Lower leg skin (tissue), 3 donors: ENCODE data around the gene SKI.

Experiments
- POLR2A ChIP-seq, 2 donors: fragments of 450-650 bp; IDR thresholded peaks; one replicate each; pipeline ENCODE4 v1.6.1; 2016 to 2017; ENCODE audit warnings: antibody characterized with exemption in 2 of 2, mild to moderate bottlenecking in 1 of 2, moderate library complexity in 1 of 2
- TF ChIP-seq, protein P1 (sequence below), 3 donors: fragments of 450-650 bp; IDR thresholded peaks; one replicate each; pipeline ENCODE4 v1.5.1; 2016; ENCODE audit warnings: antibody characterized with exemption in 3 of 3, mild to moderate bottlenecking in 3 of 3, moderate library complexity in 2 of 3

DNA sequence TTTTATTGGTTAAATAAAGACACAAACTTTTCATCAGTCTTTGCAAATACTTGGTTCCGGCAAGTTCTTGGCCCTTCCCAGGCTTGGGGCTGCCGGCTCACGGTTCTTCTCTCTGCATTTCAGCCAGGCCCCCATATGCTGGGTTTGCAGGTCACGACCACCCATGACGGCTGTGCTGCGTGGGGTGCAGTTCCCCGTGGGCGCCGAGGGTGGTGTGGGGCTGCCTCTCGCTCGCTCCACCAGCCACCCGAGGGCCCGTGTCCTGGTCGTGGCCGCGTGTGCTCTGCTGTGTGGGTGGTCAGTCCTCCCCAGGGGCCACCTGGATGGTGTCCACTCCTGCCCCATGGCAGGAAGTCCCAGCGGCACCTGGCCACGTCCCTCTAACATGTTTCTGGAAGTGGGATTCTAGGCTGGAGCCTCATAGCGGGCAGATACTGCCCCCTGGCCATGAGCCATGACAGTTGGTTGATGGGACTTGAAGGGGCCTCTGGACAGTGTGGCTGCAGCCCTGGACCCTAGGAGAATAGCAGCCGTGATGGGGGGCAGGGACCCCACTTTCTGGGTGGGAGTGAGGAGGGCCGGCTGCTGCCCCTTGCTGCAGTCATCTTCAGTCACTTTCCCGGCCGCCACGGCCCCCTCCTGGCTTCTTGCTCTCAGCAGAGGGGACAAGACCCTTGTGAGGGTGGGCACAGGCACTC is 46.3 kb downstream of the SKI start:
- TF ChIP-seq, protein P1, sequence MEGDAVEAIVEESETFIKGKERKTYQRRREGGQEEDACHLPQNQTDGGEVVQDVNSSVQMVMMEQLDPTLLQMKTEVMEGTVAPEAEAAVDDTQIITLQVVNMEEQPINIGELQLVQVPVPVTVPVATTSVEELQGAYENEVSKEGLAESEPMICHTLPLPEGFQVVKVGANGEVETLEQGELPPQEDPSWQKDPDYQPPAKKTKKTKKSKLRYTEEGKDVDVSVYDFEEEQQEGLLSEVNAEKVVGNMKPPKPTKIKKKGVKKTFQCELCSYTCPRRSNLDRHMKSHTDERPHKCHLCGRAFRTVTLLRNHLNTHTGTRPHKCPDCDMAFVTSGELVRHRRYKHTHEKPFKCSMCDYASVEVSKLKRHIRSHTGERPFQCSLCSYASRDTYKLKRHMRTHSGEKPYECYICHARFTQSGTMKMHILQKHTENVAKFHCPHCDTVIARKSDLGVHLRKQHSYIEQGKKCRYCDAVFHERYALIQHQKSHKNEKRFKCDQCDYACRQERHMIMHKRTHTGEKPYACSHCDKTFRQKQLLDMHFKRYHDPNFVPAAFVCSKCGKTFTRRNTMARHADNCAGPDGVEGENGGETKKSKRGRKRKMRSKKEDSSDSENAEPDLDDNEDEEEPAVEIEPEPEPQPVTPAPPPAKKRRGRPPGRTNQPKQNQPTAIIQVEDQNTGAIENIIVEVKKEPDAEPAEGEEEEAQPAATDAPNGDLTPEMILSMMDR (IDR thresholded peaks at IDR 0.05): no peak
- TF ChIP-seq POLR2A (IDR thresholded peaks at IDR 0.05): no peak
